IMR-90 (cell line): ENCODE measurements around the gene TSHZ3. TPM values are rescaled to one million over a fixed set of nuclear protein-coding genes. Genes with fewer than 3 reads are reported as not detected.

Experiments used
- ATAC-seq: fragments of 200-7000 bp; cut with Tn5 transposase; 2 replicates; pipeline ENCODE4 v1.9.1; 2020; ENCODE audit warnings: low read depth, mild to moderate bottlenecking, moderate library complexity
- BruUV-seq: library from RNA; stranded (reverse); fragments of 400-500 nt; replicated peaks from 2 replicates; lab custom pipeline; 2021; lab: Mats Ljungman, UMichigan
- CTCF ChIA-PET: fragments of 300-600 bp; formaldehyde crosslinking; extraction: SDS; loops from one replicate; lab custom pipeline; 2021; ENCODE audit warnings: antibody characterized with exemption; lab: Yijun Ruan, JAX
- POLR2A ChIA-PET: fragments of 300-600 bp; sonication (Branson Sonifier 250); formaldehyde crosslinking; loops from one replicate; lab custom pipeline; 2022; ENCODE audit warnings: antibody characterized with exemption; ENCODE audit not compliant: unreplicated experiment; lab: Charles Lee
- DNase-seq: peaks from one replicate; pipeline ENCODE4 v3.0.0; 2013
- H2AFZ ChIP-seq: replicated peaks from 2 replicates; pipeline ENCODE3; 2013; ENCODE audit warnings: low read length, mild to moderate bottlenecking; ENCODE audit not compliant: poor library complexity
- H2AK5ac ChIP-seq: 2 replicates; pipeline ENCODE4 v1.6.1; 2013; ENCODE audit warnings: low read depth, low read length, inconsistent platforms
- H2AK9ac ChIP-seq: replicated peaks from 2 replicates; pipeline ENCODE3; 2013; ENCODE audit warnings: mild to moderate bottlenecking, low read depth, low read length, moderate library complexity; ENCODE audit not compliant: poor library complexity
- H2BK120ac ChIP-seq: 2 replicates; pipeline ENCODE4 v1.6.1; 2013; ENCODE audit warnings: low read depth, low read length, inconsistent platforms
- H2BK15ac ChIP-seq: 3 replicates; pipeline ENCODE4 v1.6.1; 2013; ENCODE audit warnings: low read depth, low read length, inconsistent platforms
- H2BK20ac ChIP-seq: 2 replicates; pipeline ENCODE4 v1.6.1; 2013; ENCODE audit warnings: low read depth, mild to moderate bottlenecking, inconsistent platforms, low read length, moderate library complexity
- H2BK5ac ChIP-seq: 2 replicates; pipeline ENCODE4 v1.6.1; 2013; ENCODE audit warnings: mild to moderate bottlenecking, low read depth, low read length, inconsistent platforms; ENCODE audit not compliant: poor library complexity, severe bottlenecking
- H3K14ac ChIP-seq: replicated peaks from 2 replicates; pipeline ENCODE4 v1.6.1; 2013; ENCODE audit warnings: low read depth, low read length, inconsistent platforms
- H3K18ac ChIP-seq: 2 replicates; pipeline ENCODE4 v1.6.1; 2013; ENCODE audit warnings: low read depth, low read length, control low read depth
- H3K23ac ChIP-seq: 2 replicates; pipeline ENCODE4 v1.6.1; 2013; ENCODE audit warnings: low read depth, low read length, inconsistent platforms
- H3K27ac ChIP-seq: 2 replicates; pipeline ENCODE4 v1.5.1; 2013; ENCODE audit warnings: mild to moderate bottlenecking, control low read depth, low read length; ENCODE audit not compliant: insufficient read depth
- H3K27me3 ChIP-seq: 2 replicates; pipeline ENCODE4 v1.6.1; 2013; ENCODE audit warnings: low read length; ENCODE audit not compliant: control insufficient read depth, insufficient read depth
- H3K36me3 ChIP-seq: 2 replicates; pipeline ENCODE4 v1.6.1; 2013; ENCODE audit warnings: low read length, mixed read lengths; ENCODE audit not compliant: control insufficient read depth, insufficient read depth
- H3K4ac ChIP-seq: 2 replicates; pipeline ENCODE4 v1.6.1; 2013; ENCODE audit warnings: low read depth, low read length, inconsistent platforms
- H3K4me1 ChIP-seq: 2 replicates; pipeline ENCODE4 v1.6.1; 2013; ENCODE audit warnings: low read length, mixed read lengths; ENCODE audit not compliant: control insufficient read depth, insufficient read depth
- H3K4me2 ChIP-seq: 2 replicates; pipeline ENCODE4 v1.6.1; 2013; ENCODE audit warnings: low read depth, mild to moderate bottlenecking, control low read depth, low read length, moderate library complexity
- H3K4me3 ChIP-seq: 2 replicates; pipeline ENCODE4 v1.5.1; 2013; ENCODE audit warnings: low read depth, mild to moderate bottlenecking, control low read depth, low read length, moderate library complexity; ENCODE audit not compliant: insufficient read depth
- H3K56ac ChIP-seq: 2 replicates; pipeline ENCODE4 v1.6.1; 2013; ENCODE audit warnings: low read length, inconsistent platforms; ENCODE audit not compliant: insufficient read depth; ENCODE audit errors: extremely low read depth
- H3K79me1 ChIP-seq, 2 experiments: 2 replicates each; pipeline ENCODE4 v1.6.1; 2013; ENCODE audit warnings: low read length in 2 of 2, inconsistent platforms in 1 of 2, low read depth in 1 of 2
- H3K9ac ChIP-seq: 2 replicates; pipeline ENCODE4 v1.6.1; 2013; ENCODE audit warnings: low read depth, low read length, control low read depth
- H3K9me1 ChIP-seq: 2 replicates; pipeline ENCODE4 v1.6.1; 2013; ENCODE audit warnings: low read length, inconsistent platforms; ENCODE audit not compliant: insufficient read depth
- H3K9me3 ChIP-seq: 2 replicates; pipeline ENCODE4 v1.6.1; 2013; ENCODE audit warnings: low read length; ENCODE audit not compliant: control insufficient read depth, insufficient read depth
- H4K20me1 ChIP-seq: 2 replicates; pipeline ENCODE4 v1.6.1; 2013; ENCODE audit warnings: low read length, inconsistent platforms; ENCODE audit not compliant: insufficient read depth
- H4K5ac ChIP-seq: 2 replicates; pipeline ENCODE4 v1.6.1; 2013; ENCODE audit warnings: mild to moderate bottlenecking, low read depth, low read length, control low read depth
- H4K8ac ChIP-seq, 2 experiments: 2 replicates each; pipeline ENCODE4 v1.6.1; 2013; ENCODE audit warnings: low read depth in 2 of 2, low read length in 2 of 2, control low read depth in 1 of 2, inconsistent platforms in 1 of 2
- H4K91ac ChIP-seq: 2 replicates; pipeline ENCODE4 v1.6.1; 2013; ENCODE audit warnings: low read depth, low read length, inconsistent platforms; ENCODE audit not compliant: insufficient read depth
- BHLHE40 ChIP-seq: fragments of 150-350 bp; IDR thresholded peaks from 2 replicates; pipeline ENCODE4 v1.6.1; 2016; ENCODE audit warnings: mild to moderate bottlenecking, low read depth, low read length
- ELK1 ChIP-seq: fragments of 150-350 bp; IDR thresholded peaks from 2 replicates; pipeline ENCODE4 v1.6.1; 2016; ENCODE audit warnings: low read depth, mild to moderate bottlenecking, low read length, moderate library complexity, borderline replicate concordance
- MAZ ChIP-seq: IDR thresholded peaks from 2 replicates; pipeline ENCODE4 v1.6.1; 2012; ENCODE audit warnings: low read depth, mild to moderate bottlenecking, low read length, improper control_type of control experiment, moderate library complexity, borderline replicate concordance
- NFE2L2 ChIP-seq: fragments of 150-350 bp; IDR thresholded peaks from 2 replicates; pipeline ENCODE4 v1.6.1; 2016; ENCODE audit warnings: low read depth, mild to moderate bottlenecking, low read length
- POLR2A ChIP-seq: IDR thresholded peaks from 2 replicates; pipeline ENCODE4 v1.6.1; 2012; ENCODE audit warnings: mild to moderate bottlenecking, low read depth, low read length
- RAD21 ChIP-seq: IDR thresholded peaks from 2 replicates; pipeline ENCODE4 v1.6.1; 2012; ENCODE audit warnings: low read length, improper control_type of control experiment
- RCOR1 ChIP-seq: IDR thresholded peaks from 2 replicates; pipeline ENCODE4 v1.6.1; 2012; ENCODE audit warnings: mild to moderate bottlenecking, low read length, improper control_type of control experiment; ENCODE audit not compliant: insufficient replicate concordance
- RFX5 ChIP-seq: IDR thresholded peaks from 2 replicates; pipeline ENCODE4 v1.8.0; 2012; ENCODE audit warnings: low read depth, mild to moderate bottlenecking, low read length, moderate library complexity
- SMC3 ChIP-seq: fragments of 150-350 bp; IDR thresholded peaks from 2 replicates; pipeline ENCODE4 v1.6.1; 2016; ENCODE audit warnings: low read depth, mild to moderate bottlenecking, antibody characterized with exemption, low read length, moderate library complexity
- USF2 ChIP-seq: fragments of 150-350 bp; IDR thresholded peaks from 2 replicates; pipeline ENCODE4 v1.6.1; 2017; ENCODE audit warnings: mild to moderate bottlenecking, antibody characterized with exemption, low read length, low read depth
- WGBS, 2 experiments: methylation state at CpG; one replicate each; pipeline versions ENCODE4 v1.1.5 to v1.1.7; 2013; ENCODE audit warnings: missing lambda C conversion rate in 2 of 2; ENCODE audit not compliant: insufficient read length in 1 of 2; ENCODE audit errors: extremely low coverage in 2 of 2; 5-methylcytosine and 5-hydroxymethylcytosine counted together
- dilution Hi-C: fragments of 300-500 bp; cut with HindIII; formaldehyde crosslinking; loops from one replicate; pipeline ENCODE4 v1.14.3; 2018; ENCODE audit warnings: low sequenced_read_pairs; ENCODE audit not compliant: unreplicated experiment
- in situ Hi-C: fragments of 300-500 bp; cut with MboI; formaldehyde crosslinking; loops from 3 replicates; pipeline ENCODE4 v1.14.3; 2019; ENCODE audit warnings: low sequenced_read_pairs, inconsistent platforms, mixed read lengths
- intact Hi-C: fragments of 100-400 bp; cut with micrococcal nuclease; formaldehyde crosslinking; loops from 2 replicates; pipeline ENCODE4 v1.10.0; 2022
- polyA plus RNA-seq, 3 experiments: library from polyadenylated mRNA; depleted of rRNA; stranded (reverse); fragments of >200 nt; gene quantifications; 2 replicates each; pipeline ENCODE4 v1.2.3, GENCODE V29; 2012; ENCODE audit warnings: low replicate concordance in 1 of 3
- total RNA-seq: library from RNA; depleted of rRNA; stranded (reverse); fragments of >200 nt; gene quantifications from 2 replicates; pipeline ENCODE4 v1.2.3, GENCODE V29; 2012

Gene TSHZ3
- total and polyA plus RNA-seq, 2 of the 4 experiments (the other 2 are of a cell fraction): 8.1 to 13.0 TPM

DNA sequence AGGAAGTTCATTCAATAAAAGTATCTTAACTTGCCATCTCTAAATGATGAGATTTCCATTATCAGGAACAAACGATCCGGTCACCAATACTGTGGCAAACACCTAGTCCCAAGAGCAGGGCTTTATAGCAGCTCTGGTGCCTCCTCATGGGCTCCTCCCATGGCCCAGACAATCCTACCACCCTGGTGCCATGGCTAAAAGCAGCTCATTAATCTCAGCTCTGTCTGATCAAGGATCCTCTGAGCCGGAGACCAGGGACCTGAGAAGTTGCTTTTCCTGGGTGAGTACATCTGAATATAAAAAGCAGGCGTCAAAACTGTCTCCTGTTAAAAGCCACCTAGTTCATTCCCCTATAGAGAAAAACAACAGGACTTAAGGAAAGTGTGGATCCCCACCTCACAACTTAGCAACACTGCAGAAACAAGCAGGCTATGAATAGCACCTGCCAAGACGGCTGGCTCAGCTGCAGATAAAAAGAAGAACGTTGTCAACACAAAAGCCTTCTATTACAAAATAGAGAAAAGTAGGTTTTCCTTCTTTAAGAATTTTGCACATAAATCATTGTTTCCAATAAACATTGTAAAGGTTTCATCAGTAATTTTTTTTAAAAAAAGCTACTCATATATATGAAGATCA lies 30.3 kb downstream of the TSHZ3 start (continued):
- no peak for TF ChIP-seq RCOR1

DNA sequence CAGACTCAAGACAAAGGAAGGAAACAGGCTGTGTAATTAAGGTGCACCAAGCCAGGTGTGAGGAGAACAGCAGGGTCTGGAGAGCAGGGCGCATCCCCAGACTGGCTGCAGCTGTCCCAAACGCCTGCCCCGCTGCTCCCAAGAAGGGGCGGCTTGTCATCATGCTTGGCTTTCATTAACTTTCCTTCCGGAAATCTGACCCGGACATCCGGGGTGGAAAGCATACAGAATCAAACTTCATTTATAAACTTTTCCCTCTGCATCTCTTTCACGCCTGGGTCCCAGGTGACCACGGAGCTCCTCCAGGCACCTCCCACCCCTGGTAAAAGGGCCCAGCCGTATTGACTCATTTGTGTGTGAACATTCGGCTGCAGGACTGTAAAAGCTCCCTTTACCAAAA lies 31.7 kb downstream of the TSHZ3 start:
- ATAC-seq (no peak), DNase-seq (no peak)
- H3K36me3 ChIP-seq: peaks cover 15% of the 10 kb centered on the region
- in situ Hi-C loops (no loop called here), dilution Hi-C loops (no loop called here), intact Hi-C loops (loop anchor here (5.0 kb wide), 1 partner anchor 205 kb away; no protein-coding TSS in a partner anchor)
- H3K23ac ChIP-seq: peak overlapping the region; percentile 81; the same call in 1 of the 2 replicates
- H2AFZ ChIP-seq: no peak overlapping the region
- ChIA-PET CTCF (interaction anchor here (0.6 kb wide), 1 partner anchor 456 kb away, joined by 3 read pairs; no protein-coding TSS in a partner anchor), POLR2A (interaction anchor here (0.5 kb wide), 1 partner anchor 29 kb away, joined by 8 read pairs; no protein-coding TSS in a partner anchor)
- BruUV-seq: no TSS peak
- H4K8ac ChIP-seq: peak overlapping the region; percentile 55 to 85; a peak in 3 of 4 replicates
- H4K5ac ChIP-seq: peak overlapping the region; percentile 9; the same call in 1 of the 2 replicates
- peak overlapping the region; percentile 41 for H3K4me2 ChIP-seq
- peak overlapping the region; percentile 7; the same call in 1 of the 2 replicates for H3K18ac ChIP-seq
- H3K27me3 ChIP-seq: no peaks in the 10 kb centered on the region
- H2BK20ac ChIP-seq: no peak overlapping the region
- H2BK15ac ChIP-seq: no peak overlapping the region
- H3K4me3 ChIP-seq: no peak overlapping the region
- H3K4me1 ChIP-seq: peaks cover 17% of the 10 kb centered on the region
- H4K20me1 ChIP-seq: peaks cover 48% of the 10 kb centered on the region
- H3K79me1 ChIP-seq: peaks cover 43 to 91% of the 10 kb centered on the region in 2 experiments
- H2BK120ac ChIP-seq: no peak overlapping the region; the same call in 1 of the 2 replicates
- no CpG with 5 or more reads among the region's 11 CpGs for WGBS, 2 experiments
- peaks cover 29% of the 10 kb centered on the region for H3K9me1 ChIP-seq
- H3K4ac ChIP-seq: peak overlapping the region; percentile 55
- H3K27ac ChIP-seq: peak overlapping the region; percentile 53
- H3K14ac ChIP-seq: peak overlapping the region; percentile 43
- peak overlapping the region; percentile 12; the same call in 1 of the 2 replicates for H3K9ac ChIP-seq
- TF ChIP-seq RAD21: no peak
- no peak for TF ChIP-seq POLR2A
- no peak for TF ChIP-seq RFX5
- TF ChIP-seq NFE2L2: no peak
- no peak for TF ChIP-seq RCOR1
- TF ChIP-seq USF2: no peak
- no peak for TF ChIP-seq BHLHE40
- no peak for TF ChIP-seq MAZ
- no peak for TF ChIP-seq ELK1
- no peak for TF ChIP-seq SMC3
- peak overlapping the region; percentile 70 for H2AK5ac ChIP-seq
- H2AK9ac ChIP-seq: peak overlapping the region; percentile 43
- H3K56ac ChIP-seq: no peak overlapping the region
- H2BK5ac ChIP-seq: peak overlapping the region; percentile 43
- H3K9me3 ChIP-seq: no peaks in the 10 kb centered on the region
- peak overlapping the region; percentile 20 for H4K91ac ChIP-seq
